ENCODE data around the gene GLG1.

GLG1 gene

GRCh38 chr16:74575175-74575806 is 31.6 kb downstream of the GLG1 start:
- Histone ChIP-seq H3K27ac (ENCODE audit: low read length) (no peak overlapping the region), H3K9me3 (replicated peaks; ENCODE audit: insufficient read depth, low read length) (no peaks in the 10 kb centered on the region), H3K4me2 (ENCODE audit: low read depth, low read length) (no peak overlapping the region), H3K79me2 (ENCODE audit: low read length) (peaks cover 75% of the 10 kb centered on the region), H3K27me3 (replicated peaks; ENCODE audit: insufficient read depth, low read length) (no peaks in the 10 kb centered on the region), H4K20me1 (ENCODE audit: insufficient read depth, low read length) (no peaks in the 10 kb centered on the region), H2AFZ (ENCODE audit: low read length) (no peak overlapping the region), H3K4me1 (ENCODE audit: low read length) (0 out of 2 replicates have a peak, but pooled peaks cover 5% of the 10 kb centered on the region), H3F3A (ENCODE audit: insufficient read depth, low read length) (no peaks in the 10 kb centered on the region), H3K4me3 (ENCODE audit: low read length) (no peak overlapping the region), H3K9me2 (replicated peaks; ENCODE audit: insufficient read depth, low read length) (no peaks in the 10 kb centered on the region), H3K36me3 (replicated peaks; ENCODE audit: insufficient read depth, low read length) (no peaks in the 10 kb centered on the region), H3K9ac (ENCODE audit: low read length) (no peak overlapping the region)
- DNase-seq: no peak
- no peak for TF ChIP-seq CTCF (IDR thresholded peaks at IDR 0.05; ENCODE audit: low read length)

- Histone ChIP-seq H3K36me3 (replicated peaks; ENCODE audit: insufficient read depth, low read length) (no peaks in the 10 kb centered on the region), H3K79me2 (ENCODE audit: low read length) (peaks cover 70% of the 10 kb centered on the region), H2AFZ (ENCODE audit: low read length) (no peak overlapping the region), H3K27ac (ENCODE audit: low read length) (no peak overlapping the region), H3F3A (ENCODE audit: insufficient read depth, low read length) (no peaks in the 10 kb centered on the region), H3K9me3 (replicated peaks; ENCODE audit: insufficient read depth, low read length) (no peaks in the 10 kb centered on the region), H3K9me2 (replicated peaks; ENCODE audit: insufficient read depth, low read length) (no peaks in the 10 kb centered on the region), H3K27me3 (replicated peaks; ENCODE audit: insufficient read depth, low read length) (no peaks in the 10 kb centered on the region), H3K4me3 (ENCODE audit: low read length) (no peak overlapping the region), H4K20me1 (ENCODE audit: insufficient read depth, low read length) (no peaks in the 10 kb centered on the region), H3K9ac (ENCODE audit: low read length) (no peak overlapping the region), H3K4me2 (ENCODE audit: low read depth, low read length) (no peak overlapping the region), H3K4me1 (ENCODE audit: low read length) (0 out of 2 replicates have a peak, but pooled peaks cover 5% of the 10 kb centered on the region)
- no peak for DNase-seq
- no peak for TF ChIP-seq EZH2phosphoT487 (IDR thresholded peaks at IDR 0.05; ENCODE audit: low read length)
- TF ChIP-seq EZH2 (optimal IDR thresholded peaks at IDR 0.05; ENCODE audit: low read depth, low read length): no peak
- TF ChIP-seq CTCF (IDR thresholded peaks at IDR 0.05; ENCODE audit: low read length): no peak
These were observed 32.8 kb downstream of the GLG1 start for GRCh38 chr16:74574146-74574545.

- no peak for DNase-seq
- Histone ChIP-seq H3K27ac (ENCODE audit: low read length) (no peak overlapping the region), H3K9me2 (replicated peaks; ENCODE audit: insufficient read depth, low read length) (no peaks in the 10 kb centered on the region), H3F3A (ENCODE audit: insufficient read depth, low read length) (no peaks in the 10 kb centered on the region), H3K4me1 (ENCODE audit: low read length) (0 out of 2 replicates have a peak, but pooled peaks cover 5% of the 10 kb centered on the region), H4K20me1 (ENCODE audit: insufficient read depth, low read length) (no peaks in the 10 kb centered on the region), H3K9ac (ENCODE audit: low read length) (no peak overlapping the region), H3K4me2 (ENCODE audit: low read depth, low read length) (no peak overlapping the region), H3K9me3 (replicated peaks; ENCODE audit: insufficient read depth, low read length) (no peaks in the 10 kb centered on the region), H3K79me2 (ENCODE audit: low read length) (peaks cover 70% of the 10 kb centered on the region), H3K36me3 (replicated peaks; ENCODE audit: insufficient read depth, low read length) (no peaks in the 10 kb centered on the region), H3K4me3 (ENCODE audit: low read length) (no peak overlapping the region), H3K27me3 (replicated peaks; ENCODE audit: insufficient read depth, low read length) (no peaks in the 10 kb centered on the region), H2AFZ (ENCODE audit: low read length) (no peak overlapping the region)
- no peak for TF ChIP-seq EZH2phosphoT487 (IDR thresholded peaks at IDR 0.05; ENCODE audit: low read length)
- no peak for TF ChIP-seq EZH2 (optimal IDR thresholded peaks at IDR 0.05; ENCODE audit: low read depth, low read length)
- no peak for TF ChIP-seq CTCF (IDR thresholded peaks at IDR 0.05; ENCODE audit: low read length)
These were observed 33.3 kb downstream of the GLG1 start for GRCh38 chr16:74573622-74574021.
